CD14-positive monocyte (primary cell): Measurements from ENCODE around the gene RTN4IP1. TPM values are rescaled to one million over a fixed set of nuclear protein-coding genes. Genes with fewer than 3 reads are reported as not detected.

Source experiments
- DNase-seq, 3 donors: peaks; one replicate each; pipeline ENCODE4 v3.0.0-alpha.2; 2011 to 2022
- H2AFZ ChIP-seq: 2 replicates; pipeline ENCODE4 v1.6.0; 2012; ENCODE audit warnings: mild to moderate bottlenecking, low read depth, low read length, inconsistent platforms; ENCODE audit not compliant: insufficient read depth, poor library complexity, severe bottlenecking
- H3K27ac ChIP-seq, 2 donors: 1 replicate in 1 of 2; 2 replicates in 1 of 2; pipeline ENCODE4 v1.5.1; 2012 to 2013; ENCODE audit warnings: low read length in 2 of 2, control low read depth in 1 of 2, inconsistent platforms in 1 of 2, low read depth in 1 of 2, mild to moderate bottlenecking in 1 of 2
- H3K27me3 ChIP-seq, 2 donors: one replicate each; pipeline versions ENCODE4 v1.6.0 to v1.6.1; 2011 to 2013; ENCODE audit warnings: low read length in 2 of 2; ENCODE audit not compliant: control insufficient read depth in 2 of 2, insufficient read depth in 2 of 2
- H3K36me3 ChIP-seq, 2 donors: replicated peaks in 1 of 2; 1 replicate in 1 of 2; 2 replicates in 1 of 2; pipeline versions ENCODE4 v1.5.1 to v1.6.1; 2012 to 2013; ENCODE audit warnings: low read length in 2 of 2, control low read depth in 1 of 2, inconsistent platforms in 1 of 2, mild to moderate bottlenecking in 1 of 2; ENCODE audit not compliant: insufficient read depth in 2 of 2, control insufficient read depth in 1 of 2
- H3K4me1 ChIP-seq, 2 donors: 1 replicate in 1 of 2; 2 replicates in 1 of 2; pipeline versions ENCODE4 v1.5.1 to v1.6.1; 2012 to 2013; ENCODE audit warnings: low read length in 2 of 2, control low read depth in 1 of 2, inconsistent platforms in 1 of 2, mild to moderate bottlenecking in 1 of 2, moderate library complexity in 1 of 2; ENCODE audit not compliant: insufficient read depth in 2 of 2, control insufficient read depth in 1 of 2
- H3K4me2 ChIP-seq: replicated peaks from 2 replicates; pipeline ENCODE3; 2012; ENCODE audit warnings: low read length, moderate library complexity, mild to moderate bottlenecking; ENCODE audit not compliant: poor library complexity, severe bottlenecking; ENCODE audit errors: extremely low read depth
- H3K4me3 ChIP-seq, 3 experiments: fragments of 200-600 bp in 1 of 3; sonication (generic) in 1 of 3; replicated peaks in 1 of 3; 1 replicate in 2 of 3; 2 replicates in 1 of 3; pipeline ENCODE4 v1.5.1; 2011 to 2013; ENCODE audit warnings: low read length in 3 of 3, mild to moderate bottlenecking in 3 of 3, control low read depth in 2 of 3, low read depth in 2 of 3, inconsistent platforms in 1 of 3, moderate library complexity in 1 of 3
- H3K79me2 ChIP-seq: 2 replicates; pipeline ENCODE4 v1.6.0; 2012; ENCODE audit warnings: mild to moderate bottlenecking, control low read depth, inconsistent platforms, low read length, moderate library complexity; ENCODE audit not compliant: insufficient read depth
- H3K9ac ChIP-seq: 2 replicates; pipeline ENCODE4 v1.6.0; 2017; ENCODE audit warnings: low read length, mild to moderate bottlenecking; ENCODE audit not compliant: insufficient read depth, poor library complexity, severe bottlenecking
- H3K9me3 ChIP-seq, 2 donors: replicated peaks in 1 of 2; 1 replicate in 1 of 2; 2 replicates in 1 of 2; pipeline versions ENCODE4 v1.5.1 to v1.6.1; 2012 to 2013; ENCODE audit warnings: low read length in 2 of 2, control low read depth in 1 of 2; ENCODE audit not compliant: control insufficient read depth in 1 of 2, insufficient read depth in 1 of 2
- H4K20me1 ChIP-seq: 2 replicates; pipeline ENCODE4 v1.6.0; 2012; ENCODE audit warnings: mild to moderate bottlenecking, low read length, control low read depth, moderate library complexity; ENCODE audit not compliant: insufficient read depth
- H3K27ac Mint-ChIP-seq, 7 donors: one replicate each; pipeline ENCODE4 v1.8.0; 2020; ENCODE audit warnings: mild to moderate bottlenecking in 7 of 7, mixed read lengths in 7 of 7, moderate library complexity in 6 of 7, inconsistent platforms in 2 of 7
- H3K27me3 Mint-ChIP-seq, 3 donors: one replicate each; pipeline ENCODE4 v1.8.0; 2021 to 2022; ENCODE audit warnings: low read depth in 3 of 3, mild to moderate bottlenecking in 3 of 3, mixed read lengths in 3 of 3, moderate library complexity in 3 of 3, inconsistent platforms in 1 of 3
- H3K36me3 Mint-ChIP-seq, 2 donors: one replicate each; pipeline ENCODE4 v1.8.0; 2020; ENCODE audit warnings: mixed read lengths in 2 of 2, inconsistent platforms in 1 of 2, mild to moderate bottlenecking in 1 of 2
- H3K4me1 Mint-ChIP-seq: one replicate; pipeline ENCODE4 v1.8.0; 2020; ENCODE audit warnings: mild to moderate bottlenecking, mixed read lengths
- H3K4me3 Mint-ChIP-seq, 2 donors: one replicate each; pipeline ENCODE4 v1.8.0; 2020; ENCODE audit warnings: mild to moderate bottlenecking in 2 of 2, mixed read lengths in 2 of 2, moderate library complexity in 1 of 2
- H3K9me3 Mint-ChIP-seq, 7 donors: one replicate each; pipeline ENCODE4 v1.8.0; 2020 to 2022; ENCODE audit warnings: mixed read lengths in 7 of 7, mild to moderate bottlenecking in 6 of 7, moderate library complexity in 6 of 7, inconsistent platforms in 2 of 7
- WGBS: methylation state at CpG from one replicate; pipeline ENCODE4 v1.1.5; 2013; ENCODE audit warnings: missing lambda C conversion rate; ENCODE audit not compliant: insufficient coverage; 5-methylcytosine and 5-hydroxymethylcytosine counted together
- intact Hi-C, 2 donors: fragments of 100-400 bp; cut with micrococcal nuclease; formaldehyde crosslinking; loops; one replicate each; pipeline versions ENCODE4 v1.15.0 to v1.15.1; 2023
- polyA plus RNA-seq, 3 donors: library from polyadenylated mRNA; depleted of rRNA in 1 of 3; unstranded in 2 of 3; stranded (reverse) in 1 of 3; fragments of 300-500 nt in 2 of 3; fragments of >200 nt in 1 of 3; fragmentation: Illumina TruSeq in 2 of 3; gene quantifications; 1 replicate in 2 of 3; 2 replicates in 1 of 3; pipeline ENCODE4 v1.2.3, GENCODE V29; 2012 to 2021
- TF ChIP-seq, protein P1 (sequence below): fragments of 200-600 bp; IDR thresholded peaks from one replicate; pipeline ENCODE4 v1.8.0; 2022; ENCODE audit warnings: antibody characterized with exemption, mild to moderate bottlenecking

RTN4IP1 gene
- polyA plus RNA-seq, 3 donors: 3.5 to 6.7 (median 4.5) TPM

DNA sequence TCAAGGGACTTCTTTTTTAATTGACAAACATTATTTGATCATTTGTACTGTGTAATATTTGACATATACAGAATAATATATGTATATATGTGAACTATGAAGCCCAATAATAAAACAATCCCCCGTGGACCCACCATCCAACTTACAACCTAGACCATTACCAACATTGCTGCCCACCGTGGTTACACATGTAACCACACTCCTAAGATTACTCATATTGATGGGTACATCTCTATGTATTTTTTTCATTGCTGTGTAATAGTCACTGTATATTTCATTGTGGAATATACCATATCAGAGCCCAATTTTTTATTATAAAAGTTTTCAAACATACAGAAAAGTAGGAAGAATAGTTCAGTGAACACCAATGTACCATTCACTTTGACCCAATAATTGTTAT lies 94.3 kb downstream of the RTN4IP1 start:
- Histone ChIP-seq H3K27ac (peak overlapping the region in 1 of 2 donors; percentile 74), H3K4me2 (no peak overlapping the region), H3K4me3 (no peak overlapping the region), H3K4me1 (peaks cover 65 to 71% of the 10 kb centered on the region in 2 donors), H3K27me3 (no peaks in the 10 kb centered on the region), H4K20me1 (no peaks in the 10 kb centered on the region), H3K36me3 (peaks cover 37 to 55% of the 10 kb centered on the region in 2 donors), H3K9ac (no peak overlapping the region), H2AFZ (no peak overlapping the region), H3K79me2 (peaks cover 94% of the 10 kb centered on the region), H3K9me3 (no peaks in the 10 kb centered on the region)
- WGBS: no CpG with 5 or more reads among the region's 2 CpGs
- no peak overlapping the region for H3K4me3 Mint-ChIP-seq
- H3K27me3 Mint-ChIP-seq: peaks cover 0 to 1% (median 0%) of the 10 kb centered on the region in 3 donors
- peaks cover 68% of the 10 kb centered on the region for H3K4me1 Mint-ChIP-seq
- intact Hi-C loops: no loop called here
- peak overlapping the region in 2 of 7 donors; percentile 28 to 83 for H3K27ac Mint-ChIP-seq
- TF ChIP-seq, protein P1, sequence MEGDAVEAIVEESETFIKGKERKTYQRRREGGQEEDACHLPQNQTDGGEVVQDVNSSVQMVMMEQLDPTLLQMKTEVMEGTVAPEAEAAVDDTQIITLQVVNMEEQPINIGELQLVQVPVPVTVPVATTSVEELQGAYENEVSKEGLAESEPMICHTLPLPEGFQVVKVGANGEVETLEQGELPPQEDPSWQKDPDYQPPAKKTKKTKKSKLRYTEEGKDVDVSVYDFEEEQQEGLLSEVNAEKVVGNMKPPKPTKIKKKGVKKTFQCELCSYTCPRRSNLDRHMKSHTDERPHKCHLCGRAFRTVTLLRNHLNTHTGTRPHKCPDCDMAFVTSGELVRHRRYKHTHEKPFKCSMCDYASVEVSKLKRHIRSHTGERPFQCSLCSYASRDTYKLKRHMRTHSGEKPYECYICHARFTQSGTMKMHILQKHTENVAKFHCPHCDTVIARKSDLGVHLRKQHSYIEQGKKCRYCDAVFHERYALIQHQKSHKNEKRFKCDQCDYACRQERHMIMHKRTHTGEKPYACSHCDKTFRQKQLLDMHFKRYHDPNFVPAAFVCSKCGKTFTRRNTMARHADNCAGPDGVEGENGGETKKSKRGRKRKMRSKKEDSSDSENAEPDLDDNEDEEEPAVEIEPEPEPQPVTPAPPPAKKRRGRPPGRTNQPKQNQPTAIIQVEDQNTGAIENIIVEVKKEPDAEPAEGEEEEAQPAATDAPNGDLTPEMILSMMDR: no peak
- H3K36me3 Mint-ChIP-seq: peaks cover 53 to 71% of the 10 kb centered on the region in 2 donors
- DNase-seq: no peak
- no peaks in the 10 kb centered on the region for H3K9me3 Mint-ChIP-seq

DNA sequence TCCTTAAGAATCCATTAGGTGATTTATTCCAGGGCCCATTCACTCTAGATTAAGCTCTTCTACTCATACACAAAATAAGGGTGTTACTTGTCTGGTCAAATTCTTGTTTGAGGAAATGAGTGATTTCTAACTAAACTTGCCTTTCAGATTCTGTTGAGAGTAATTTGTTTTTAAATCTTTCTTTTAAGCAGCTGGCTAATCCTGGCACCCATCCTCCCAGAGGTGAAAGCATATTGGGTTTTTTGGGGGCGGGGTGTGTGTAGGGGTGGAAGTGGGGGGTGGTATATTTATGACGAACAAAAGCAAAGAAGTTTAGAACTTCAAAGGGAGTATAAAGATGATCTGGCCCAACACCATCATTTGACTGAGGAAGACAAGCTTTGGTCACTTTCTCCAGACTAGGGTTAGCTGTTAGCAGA lies 94.7 kb downstream of the RTN4IP1 start:
- no peak for DNase-seq
- H2AFZ ChIP-seq: no peak overlapping the region
- H3K9me3 Mint-ChIP-seq: no peaks in the 10 kb centered on the region
- H3K27me3 Mint-ChIP-seq: peaks cover 0 to 1% (median 0%) of the 10 kb centered on the region in 3 donors
- no peak overlapping the region for H3K4me3 ChIP-seq
- no CpG with 5 or more reads among the region's 2 CpGs for WGBS
- no peaks in the 10 kb centered on the region for H3K9me3 ChIP-seq
- peaks cover 61 to 67% of the 10 kb centered on the region in 2 donors for H3K4me1 ChIP-seq
- H3K4me3 Mint-ChIP-seq: no peak overlapping the region
- peaks cover 58 to 74% of the 10 kb centered on the region in 2 donors for H3K36me3 Mint-ChIP-seq
- H3K9ac ChIP-seq: no peak overlapping the region
- H3K27ac Mint-ChIP-seq: peak overlapping the region in 6 of 7 donors; percentile 28 to 83 (median 68)
- intact Hi-C loops: no loop called here
- no peak overlapping the region for H3K4me2 ChIP-seq
- peaks cover 41 to 59% of the 10 kb centered on the region in 2 donors for H3K36me3 ChIP-seq
- peaks cover 94% of the 10 kb centered on the region for H3K79me2 ChIP-seq
- H4K20me1 ChIP-seq: no peaks in the 10 kb centered on the region
- no peaks in the 10 kb centered on the region for H3K27me3 ChIP-seq
- TF ChIP-seq, protein P1: no peak
- H3K4me1 Mint-ChIP-seq: peaks cover 63% of the 10 kb centered on the region
- H3K27ac ChIP-seq: peak overlapping the region in 1 of 2 donors; percentile 74
